Endothelial cell (in vitro differentiated cells): Measurements from ENCODE around the gene CCDC63. TPM values are rescaled to one million over a fixed set of nuclear protein-coding genes. Genes with fewer than 3 reads are reported as not detected.
"Not testable (repeated sequence)": the region's sequence is repeated elsewhere in the genome, so short reads cannot be mapped to it uniquely, and the experiment has no call there.

Source experiments
- DNase-seq: peaks from one replicate; pipeline ENCODE4 v3.0.0; 2021; ENCODE audit warnings: low spot score
- H3K27ac Mint-ChIP-seq: one replicate; pipeline ENCODE4 v1.8.0; 2021; ENCODE audit warnings: mixed read lengths, inconsistent platforms; ENCODE audit not compliant: unreplicated experiment
- H3K27me3 Mint-ChIP-seq: one replicate; pipeline ENCODE4 v1.8.0; 2021; ENCODE audit warnings: mild to moderate bottlenecking, moderate library complexity, mixed read lengths, inconsistent platforms; ENCODE audit not compliant: unreplicated experiment
- H3K36me3 Mint-ChIP-seq: one replicate; pipeline ENCODE4 v1.8.0; 2021; ENCODE audit warnings: mild to moderate bottlenecking, low read depth, mixed read lengths, inconsistent platforms; ENCODE audit not compliant: unreplicated experiment
- H3K4me1 Mint-ChIP-seq: one replicate; pipeline ENCODE4 v1.8.0; 2021; ENCODE audit warnings: mild to moderate bottlenecking, mixed read lengths, inconsistent platforms; ENCODE audit not compliant: unreplicated experiment
- H3K4me3 Mint-ChIP-seq: one replicate; pipeline ENCODE4 v1.8.0; 2021; ENCODE audit warnings: mild to moderate bottlenecking, mixed read lengths, inconsistent platforms; ENCODE audit not compliant: unreplicated experiment
- H3K9me3 Mint-ChIP-seq: one replicate; pipeline ENCODE4 v1.8.0; 2021; ENCODE audit warnings: mixed read lengths, inconsistent platforms; ENCODE audit not compliant: unreplicated experiment
- CTCF ChIP-seq: fragments of 200-600 bp; sonication (generic); IDR thresholded peaks from one replicate; pipeline ENCODE4 v1.5.0; 2021; ENCODE audit warnings: antibody characterized with exemption; ENCODE audit not compliant: unreplicated experiment
- total RNA-seq: library from RNA; stranded (reverse); fragmentation: NEBNext Ultra II Directional; extraction: Animal tissue kit (Norgen Biotek cat#: 25700); gene quantifications from one replicate; pipeline ENCODE4 v1.2.1, GENCODE V29; 2021; ENCODE audit not compliant: unreplicated experiment

Gene CCDC63
- total RNA-seq, 1 donor from 2014 or later, result 0.36 TPM

DNA sequence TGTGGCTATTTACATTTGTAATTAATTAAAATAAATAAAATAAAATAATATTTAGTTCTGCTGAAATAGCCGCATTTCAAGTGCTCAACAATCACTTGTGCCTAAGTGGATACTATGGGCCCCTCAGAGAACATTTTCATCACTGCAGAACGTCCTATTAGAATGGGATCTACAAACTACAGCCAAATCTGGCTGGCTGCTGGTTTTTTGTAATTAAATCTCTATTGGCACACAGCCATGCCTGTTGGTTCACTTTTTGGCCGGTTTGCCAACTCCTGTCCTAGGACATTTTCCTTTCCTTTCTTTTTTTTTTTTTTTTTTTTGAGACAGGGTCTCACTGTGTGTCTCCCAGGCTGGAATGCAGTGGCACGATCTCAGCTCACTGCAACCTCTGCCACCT, 9.8 kb downstream of the CCDC63 start:
- Mint-ChIP-seq H3K36me3 (no peaks in the 10 kb centered on the region), H3K4me1 (peaks cover 7% of the 10 kb centered on the region), H3K4me3 (no peak overlapping the region), H3K27me3 (peaks cover 4% of the 10 kb centered on the region), H3K27ac (no peak overlapping the region), H3K9me3 (no peaks in the 10 kb centered on the region)
- DNase-seq, result no peak
- TF ChIP-seq CTCF, result no peak

DNA sequence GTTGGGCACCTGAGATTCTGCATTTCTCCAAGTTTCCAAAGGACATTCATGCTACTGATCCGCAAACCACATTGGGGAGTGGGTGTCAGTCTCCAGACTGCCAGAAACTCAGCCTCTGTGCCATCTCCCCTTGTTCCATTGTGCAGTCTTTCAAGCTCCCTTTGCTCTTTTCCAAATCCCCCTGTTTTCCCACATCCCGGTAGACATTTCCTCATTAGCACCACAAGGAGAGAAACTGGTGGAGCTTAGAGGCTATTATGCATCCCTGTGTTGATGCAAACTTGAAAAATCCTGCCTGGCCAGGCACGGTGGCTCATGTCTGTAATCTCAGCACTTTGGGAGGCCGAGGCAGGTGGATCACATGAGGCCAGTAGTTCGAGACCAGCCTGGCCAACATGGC, 10.7 kb downstream of the CCDC63 start:
- Mint-ChIP-seq H3K4me3 (no peak overlapping the region), H3K36me3 (no peaks in the 10 kb centered on the region), H3K9me3 (no peaks in the 10 kb centered on the region), H3K27ac (no peak overlapping the region), H3K4me1 (peaks cover 10% of the 10 kb centered on the region), H3K27me3 (peaks cover 4% of the 10 kb centered on the region)
- TF ChIP-seq CTCF, result no peak
- no peak for DNase-seq

GRCh38 chr12:110857954-110858353, 11.2 kb downstream of the CCDC63 start:
- not testable (repeated sequence) for DNase-seq

GRCh38 chr12:110858848-110859247, 12.1 kb downstream of the CCDC63 start:
- Mint-ChIP-seq H3K27ac (no peak overlapping the region), H3K4me1 (peaks cover 10% of the 10 kb centered on the region), H3K36me3 (no peaks in the 10 kb centered on the region), H3K4me3 (no peak overlapping the region), H3K27me3 (peaks cover 4% of the 10 kb centered on the region), H3K9me3 (no peaks in the 10 kb centered on the region)
- DNase-seq, result no peak
- no peak for TF ChIP-seq CTCF

More at GRCh38 chr12:110857954-110858353, 11.2 kb downstream of the CCDC63 start:
- H3K36me3 Mint-ChIP-seq, H3K27me3 Mint-ChIP-seq, H3K4me3 Mint-ChIP-seq, H3K9me3 Mint-ChIP-seq, H3K27ac Mint-ChIP-seq: not testable (repeated sequence)
- peaks cover 10% of the 10 kb centered on the region for H3K4me1 Mint-ChIP-seq

DNA sequence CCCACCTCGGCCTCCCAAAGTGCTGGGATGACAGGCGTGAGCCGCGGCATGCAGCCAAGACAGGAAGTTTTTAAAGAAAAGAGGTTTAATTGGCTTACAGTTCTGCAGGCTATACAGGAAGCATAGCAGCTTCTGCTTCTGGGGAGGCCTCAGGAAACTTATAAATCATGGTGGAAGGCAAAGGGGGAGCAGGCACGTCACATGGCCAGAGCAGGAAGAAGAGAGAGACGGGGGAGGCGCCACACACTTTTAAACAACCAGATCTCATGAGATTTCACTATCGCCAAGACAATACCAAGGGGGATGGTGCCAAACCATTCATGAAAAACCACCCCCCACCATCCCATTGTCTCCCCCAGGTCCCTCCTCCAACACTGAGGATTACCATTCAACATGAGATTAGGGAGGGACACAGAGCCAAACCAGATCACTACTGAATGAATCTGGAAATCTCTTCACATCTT, 14.1 kb downstream of the CCDC63 start:
- no peaks in the 10 kb centered on the region for H3K36me3 Mint-ChIP-seq
- TF ChIP-seq CTCF, result no peak
- no peak overlapping the region for H3K4me3 Mint-ChIP-seq

More for the DNA sequence above, 14.1 kb downstream of the CCDC63 start:
- Mint-ChIP-seq H3K9me3 (peaks cover 8% of the 10 kb centered on the region), H3K27me3 (peaks cover 2% of the 10 kb centered on the region), H3K4me1 (peaks cover 10% of the 10 kb centered on the region), H3K27ac (peak overlapping the region; percentile 75)
- DNase-seq, result no peak
